IMR-90 (cell line): ENCODE data around the gene TSHZ1. TPM values are rescaled to one million over a fixed set of nuclear protein-coding genes. Genes with fewer than 3 reads are reported as not detected.

Experiments
- ATAC-seq: fragments of 200-7000 bp; cut with Tn5 transposase; 2 replicates; pipeline ENCODE4 v1.9.1; 2020; ENCODE audit warnings: low read depth, mild to moderate bottlenecking, moderate library complexity
- BruUV-seq: library from RNA; stranded (reverse); fragments of 400-500 nt; replicated peaks from 2 replicates; lab custom pipeline; 2021; lab: Mats Ljungman, UMichigan
- CTCF ChIA-PET: fragments of 300-600 bp; formaldehyde crosslinking; extraction: SDS; loops from one replicate; lab custom pipeline; 2021; ENCODE audit warnings: antibody characterized with exemption; lab: Yijun Ruan, JAX
- POLR2A ChIA-PET: fragments of 300-600 bp; sonication (Branson Sonifier 250); formaldehyde crosslinking; loops from one replicate; lab custom pipeline; 2022; ENCODE audit warnings: antibody characterized with exemption; ENCODE audit not compliant: unreplicated experiment; lab: Charles Lee
- DNase-seq: peaks from one replicate; pipeline ENCODE4 v3.0.0; 2013
- H2AFZ ChIP-seq: replicated peaks from 2 replicates; pipeline ENCODE3; 2013; ENCODE audit warnings: low read length, mild to moderate bottlenecking; ENCODE audit not compliant: poor library complexity
- H2AK5ac ChIP-seq: 2 replicates; pipeline ENCODE4 v1.6.1; 2013; ENCODE audit warnings: low read depth, low read length, inconsistent platforms
- H2AK9ac ChIP-seq: replicated peaks from 2 replicates; pipeline ENCODE3; 2013; ENCODE audit warnings: mild to moderate bottlenecking, low read depth, low read length, moderate library complexity; ENCODE audit not compliant: poor library complexity
- H2BK120ac ChIP-seq: 2 replicates; pipeline ENCODE4 v1.6.1; 2013; ENCODE audit warnings: low read depth, low read length, inconsistent platforms
- H2BK15ac ChIP-seq: 3 replicates; pipeline ENCODE4 v1.6.1; 2013; ENCODE audit warnings: low read depth, low read length, inconsistent platforms
- H2BK20ac ChIP-seq: 2 replicates; pipeline ENCODE4 v1.6.1; 2013; ENCODE audit warnings: low read depth, mild to moderate bottlenecking, inconsistent platforms, low read length, moderate library complexity
- H2BK5ac ChIP-seq: 2 replicates; pipeline ENCODE4 v1.6.1; 2013; ENCODE audit warnings: mild to moderate bottlenecking, low read depth, low read length, inconsistent platforms; ENCODE audit not compliant: poor library complexity, severe bottlenecking
- H3K14ac ChIP-seq: replicated peaks from 2 replicates; pipeline ENCODE4 v1.6.1; 2013; ENCODE audit warnings: low read depth, low read length, inconsistent platforms
- H3K18ac ChIP-seq: 2 replicates; pipeline ENCODE4 v1.6.1; 2013; ENCODE audit warnings: low read depth, low read length, control low read depth
- H3K23ac ChIP-seq: 2 replicates; pipeline ENCODE4 v1.6.1; 2013; ENCODE audit warnings: low read depth, low read length, inconsistent platforms
- H3K27ac ChIP-seq: 2 replicates; pipeline ENCODE4 v1.5.1; 2013; ENCODE audit warnings: mild to moderate bottlenecking, control low read depth, low read length; ENCODE audit not compliant: insufficient read depth
- H3K27me3 ChIP-seq: 2 replicates; pipeline ENCODE4 v1.6.1; 2013; ENCODE audit warnings: low read length; ENCODE audit not compliant: control insufficient read depth, insufficient read depth
- H3K36me3 ChIP-seq: 2 replicates; pipeline ENCODE4 v1.6.1; 2013; ENCODE audit warnings: low read length, mixed read lengths; ENCODE audit not compliant: control insufficient read depth, insufficient read depth
- H3K4ac ChIP-seq: 2 replicates; pipeline ENCODE4 v1.6.1; 2013; ENCODE audit warnings: low read depth, low read length, inconsistent platforms
- H3K4me1 ChIP-seq: 2 replicates; pipeline ENCODE4 v1.6.1; 2013; ENCODE audit warnings: low read length, mixed read lengths; ENCODE audit not compliant: control insufficient read depth, insufficient read depth
- H3K4me2 ChIP-seq: 2 replicates; pipeline ENCODE4 v1.6.1; 2013; ENCODE audit warnings: low read depth, mild to moderate bottlenecking, control low read depth, low read length, moderate library complexity
- H3K4me3 ChIP-seq: 2 replicates; pipeline ENCODE4 v1.5.1; 2013; ENCODE audit warnings: low read depth, mild to moderate bottlenecking, control low read depth, low read length, moderate library complexity; ENCODE audit not compliant: insufficient read depth
- H3K56ac ChIP-seq: 2 replicates; pipeline ENCODE4 v1.6.1; 2013; ENCODE audit warnings: low read length, inconsistent platforms; ENCODE audit not compliant: insufficient read depth; ENCODE audit errors: extremely low read depth
- H3K79me1 ChIP-seq, 2 experiments: 2 replicates each; pipeline ENCODE4 v1.6.1; 2013; ENCODE audit warnings: low read length in 2 of 2, inconsistent platforms in 1 of 2, low read depth in 1 of 2
- H3K9ac ChIP-seq: 2 replicates; pipeline ENCODE4 v1.6.1; 2013; ENCODE audit warnings: low read depth, low read length, control low read depth
- H3K9me1 ChIP-seq: 2 replicates; pipeline ENCODE4 v1.6.1; 2013; ENCODE audit warnings: low read length, inconsistent platforms; ENCODE audit not compliant: insufficient read depth
- H3K9me3 ChIP-seq: 2 replicates; pipeline ENCODE4 v1.6.1; 2013; ENCODE audit warnings: low read length; ENCODE audit not compliant: control insufficient read depth, insufficient read depth
- H4K20me1 ChIP-seq: 2 replicates; pipeline ENCODE4 v1.6.1; 2013; ENCODE audit warnings: low read length, inconsistent platforms; ENCODE audit not compliant: insufficient read depth
- H4K5ac ChIP-seq: 2 replicates; pipeline ENCODE4 v1.6.1; 2013; ENCODE audit warnings: mild to moderate bottlenecking, low read depth, low read length, control low read depth
- H4K8ac ChIP-seq, 2 experiments: 2 replicates each; pipeline ENCODE4 v1.6.1; 2013; ENCODE audit warnings: low read depth in 2 of 2, low read length in 2 of 2, control low read depth in 1 of 2, inconsistent platforms in 1 of 2
- H4K91ac ChIP-seq: 2 replicates; pipeline ENCODE4 v1.6.1; 2013; ENCODE audit warnings: low read depth, low read length, inconsistent platforms; ENCODE audit not compliant: insufficient read depth
- FOS ChIP-seq: fragments of 150-350 bp; IDR thresholded peaks from 2 replicates; pipeline ENCODE4 v1.6.1; 2016; ENCODE audit warnings: low read depth, low read length
- MAZ ChIP-seq: IDR thresholded peaks from 2 replicates; pipeline ENCODE4 v1.6.1; 2012; ENCODE audit warnings: low read depth, mild to moderate bottlenecking, low read length, improper control_type of control experiment, moderate library complexity, borderline replicate concordance
- MXI1 ChIP-seq: IDR thresholded peaks from 2 replicates; pipeline ENCODE4 v1.6.1; 2012; ENCODE audit warnings: low read depth, mild to moderate bottlenecking, low read length, moderate library complexity, borderline replicate concordance
- NFE2L2 ChIP-seq: fragments of 150-350 bp; IDR thresholded peaks from 2 replicates; pipeline ENCODE4 v1.6.1; 2016; ENCODE audit warnings: low read depth, mild to moderate bottlenecking, low read length
- POLR2A ChIP-seq: IDR thresholded peaks from 2 replicates; pipeline ENCODE4 v1.6.1; 2012; ENCODE audit warnings: mild to moderate bottlenecking, low read depth, low read length
- RAD21 ChIP-seq: IDR thresholded peaks from 2 replicates; pipeline ENCODE4 v1.6.1; 2012; ENCODE audit warnings: low read length, improper control_type of control experiment
- RCOR1 ChIP-seq: IDR thresholded peaks from 2 replicates; pipeline ENCODE4 v1.6.1; 2012; ENCODE audit warnings: mild to moderate bottlenecking, low read length, improper control_type of control experiment; ENCODE audit not compliant: insufficient replicate concordance
- RFX5 ChIP-seq: IDR thresholded peaks from 2 replicates; pipeline ENCODE4 v1.8.0; 2012; ENCODE audit warnings: low read depth, mild to moderate bottlenecking, low read length, moderate library complexity
- WGBS, 2 experiments: methylation state at CpG; one replicate each; pipeline versions ENCODE4 v1.1.5 to v1.1.7; 2013; ENCODE audit warnings: missing lambda C conversion rate in 2 of 2; ENCODE audit not compliant: insufficient read length in 1 of 2; ENCODE audit errors: extremely low coverage in 2 of 2; 5-methylcytosine and 5-hydroxymethylcytosine counted together
- dilution Hi-C: fragments of 300-500 bp; cut with HindIII; formaldehyde crosslinking; loops from one replicate; pipeline ENCODE4 v1.14.3; 2018; ENCODE audit warnings: low sequenced_read_pairs; ENCODE audit not compliant: unreplicated experiment
- in situ Hi-C: fragments of 300-500 bp; cut with MboI; formaldehyde crosslinking; loops from 3 replicates; pipeline ENCODE4 v1.14.3; 2019; ENCODE audit warnings: low sequenced_read_pairs, inconsistent platforms, mixed read lengths
- intact Hi-C: fragments of 100-400 bp; cut with micrococcal nuclease; formaldehyde crosslinking; loops from 2 replicates; pipeline ENCODE4 v1.10.0; 2022
- polyA plus RNA-seq, 3 experiments: library from polyadenylated mRNA; depleted of rRNA; stranded (reverse); fragments of >200 nt; gene quantifications; 2 replicates each; pipeline ENCODE4 v1.2.3, GENCODE V29; 2012; ENCODE audit warnings: low replicate concordance in 1 of 3
- total RNA-seq: library from RNA; depleted of rRNA; stranded (reverse); fragments of >200 nt; gene quantifications from 2 replicates; pipeline ENCODE4 v1.2.3, GENCODE V29; 2012
- TF ChIP-seq, protein P1 (sequence below): conservative IDR thresholded peaks from 2 replicates; pipeline ENCODE4 v1.5.1; 2012; ENCODE audit warnings: mild to moderate bottlenecking, low read depth, low read length, improper control_type of control experiment
- TF ChIP-seq, protein P2 (sequence below): fragments of 150-350 bp; IDR thresholded peaks from 2 replicates; pipeline ENCODE4 v1.6.1; 2016; ENCODE audit warnings: low read depth, mild to moderate bottlenecking, low read length, moderate library complexity, borderline replicate concordance

The TSHZ1 gene
- total and polyA plus RNA-seq, 2 of the 4 experiments (the other 2 are of a cell fraction), result 7.1 to 10.0 TPM

DNA sequence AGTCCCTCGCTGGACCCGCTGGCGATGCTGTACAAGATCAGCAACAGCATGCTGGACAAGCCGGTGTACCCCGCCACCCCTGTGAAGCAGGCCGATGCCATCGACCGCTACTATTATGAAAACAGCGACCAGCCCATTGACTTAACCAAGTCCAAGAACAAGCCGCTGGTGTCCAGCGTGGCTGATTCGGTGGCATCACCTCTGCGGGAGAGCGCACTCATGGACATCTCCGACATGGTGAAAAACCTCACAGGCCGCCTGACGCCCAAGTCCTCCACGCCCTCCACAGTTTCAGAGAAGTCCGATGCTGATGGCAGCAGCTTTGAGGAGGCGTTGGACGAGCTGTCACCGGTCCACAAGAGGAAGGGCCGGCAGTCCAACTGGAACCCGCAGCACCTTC lies 77.1 kb downstream of the TSHZ1 start:
- no peak overlapping the region for H2BK120ac ChIP-seq
- TF ChIP-seq, protein P1, sequence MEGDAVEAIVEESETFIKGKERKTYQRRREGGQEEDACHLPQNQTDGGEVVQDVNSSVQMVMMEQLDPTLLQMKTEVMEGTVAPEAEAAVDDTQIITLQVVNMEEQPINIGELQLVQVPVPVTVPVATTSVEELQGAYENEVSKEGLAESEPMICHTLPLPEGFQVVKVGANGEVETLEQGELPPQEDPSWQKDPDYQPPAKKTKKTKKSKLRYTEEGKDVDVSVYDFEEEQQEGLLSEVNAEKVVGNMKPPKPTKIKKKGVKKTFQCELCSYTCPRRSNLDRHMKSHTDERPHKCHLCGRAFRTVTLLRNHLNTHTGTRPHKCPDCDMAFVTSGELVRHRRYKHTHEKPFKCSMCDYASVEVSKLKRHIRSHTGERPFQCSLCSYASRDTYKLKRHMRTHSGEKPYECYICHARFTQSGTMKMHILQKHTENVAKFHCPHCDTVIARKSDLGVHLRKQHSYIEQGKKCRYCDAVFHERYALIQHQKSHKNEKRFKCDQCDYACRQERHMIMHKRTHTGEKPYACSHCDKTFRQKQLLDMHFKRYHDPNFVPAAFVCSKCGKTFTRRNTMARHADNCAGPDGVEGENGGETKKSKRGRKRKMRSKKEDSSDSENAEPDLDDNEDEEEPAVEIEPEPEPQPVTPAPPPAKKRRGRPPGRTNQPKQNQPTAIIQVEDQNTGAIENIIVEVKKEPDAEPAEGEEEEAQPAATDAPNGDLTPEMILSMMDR, result no peak
- TF ChIP-seq RFX5, result no peak
- TF ChIP-seq RCOR1, result no peak
- TF ChIP-seq MAZ, result no peak
- no peak for TF ChIP-seq FOS
- no peak for TF ChIP-seq NFE2L2
- TF ChIP-seq MXI1, result no peak
- TF ChIP-seq, protein P2, sequence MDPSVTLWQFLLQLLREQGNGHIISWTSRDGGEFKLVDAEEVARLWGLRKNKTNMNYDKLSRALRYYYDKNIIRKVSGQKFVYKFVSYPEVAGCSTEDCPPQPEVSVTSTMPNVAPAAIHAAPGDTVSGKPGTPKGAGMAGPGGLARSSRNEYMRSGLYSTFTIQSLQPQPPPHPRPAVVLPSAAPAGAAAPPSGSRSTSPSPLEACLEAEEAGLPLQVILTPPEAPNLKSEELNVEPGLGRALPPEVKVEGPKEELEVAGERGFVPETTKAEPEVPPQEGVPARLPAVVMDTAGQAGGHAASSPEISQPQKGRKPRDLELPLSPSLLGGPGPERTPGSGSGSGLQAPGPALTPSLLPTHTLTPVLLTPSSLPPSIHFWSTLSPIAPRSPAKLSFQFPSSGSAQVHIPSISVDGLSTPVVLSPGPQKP, result no peak
- TF ChIP-seq POLR2A, result no peak
- no peak for TF ChIP-seq RAD21
- no peak overlapping the region for H2BK20ac ChIP-seq
- peaks cover 11% of the 10 kb centered on the region; the same call in 1 of the 2 replicates for H3K9me1 ChIP-seq
- H2AFZ ChIP-seq, result no peak overlapping the region
- no peak overlapping the region for H3K4me2 ChIP-seq
- no peak for ATAC-seq
- H3K4ac ChIP-seq, result no peak overlapping the region
- no peak overlapping the region for H3K27ac ChIP-seq
- no peaks in the 10 kb centered on the region for H4K20me1 ChIP-seq
- in situ Hi-C loops, result no loop called here
- no peak overlapping the region for H2AK9ac ChIP-seq
- dilution Hi-C loops, result no loop called here
- peaks cover 0 to 17% of the 10 kb centered on the region in 2 experiments; a peak in 3 of 4 replicates for H3K79me1 ChIP-seq
- H2AK5ac ChIP-seq, result no peak overlapping the region
- ChIA-PET CTCF (interaction anchor here (0.9 kb wide), 1 partner anchor 9 kb away, joined by 3 read pairs; no protein-coding TSS in a partner anchor), POLR2A (no interaction called here)
- no peak for DNase-seq
- no peak overlapping the region for H2BK15ac ChIP-seq
- WGBS, 2 experiments, result 98% methylated on average over 24 of the region's 24 CpGs; no CpG with 5 or more reads in 1 of the 2 experiments
- no peaks in the 10 kb centered on the region for H3K9me3 ChIP-seq
- no peak overlapping the region for H3K56ac ChIP-seq
- intact Hi-C loops, result no loop called here
- no peak overlapping the region for H3K9ac ChIP-seq
- no peak overlapping the region for H3K14ac ChIP-seq
- H3K4me1 ChIP-seq, result no peaks in the 10 kb centered on the region; the same call in 1 of the 2 replicates
- no peak overlapping the region for H4K91ac ChIP-seq
- H3K36me3 ChIP-seq, result peaks cover 31% of the 10 kb centered on the region
- no peak overlapping the region for H2BK5ac ChIP-seq
- H3K27me3 ChIP-seq, result no peaks in the 10 kb centered on the region
- H4K5ac ChIP-seq, result no peak overlapping the region
- BruUV-seq, result no TSS peak
- H3K4me3 ChIP-seq, result no peak overlapping the region
- no peak overlapping the region for H3K18ac ChIP-seq
- H4K8ac ChIP-seq, result no peak overlapping the region
- H3K23ac ChIP-seq, result no peak overlapping the region
